Endothelial cell (in vitro differentiated cells): ENCODE measurements around the gene KIF21A. TPM values are rescaled to one million over a fixed set of nuclear protein-coding genes. Genes with fewer than 3 reads are reported as not detected.
"Not testable (repeated sequence)": the region's sequence is repeated elsewhere in the genome, so short reads cannot be mapped to it uniquely, and the experiment has no call there.

Experiments used
- DNase-seq: peaks from one replicate; pipeline ENCODE4 v3.0.0; 2021; ENCODE audit warnings: low spot score
- H3K27ac Mint-ChIP-seq: one replicate; pipeline ENCODE4 v1.8.0; 2021; ENCODE audit warnings: mixed read lengths, inconsistent platforms; ENCODE audit not compliant: unreplicated experiment
- H3K27me3 Mint-ChIP-seq: one replicate; pipeline ENCODE4 v1.8.0; 2021; ENCODE audit warnings: mild to moderate bottlenecking, moderate library complexity, mixed read lengths, inconsistent platforms; ENCODE audit not compliant: unreplicated experiment
- H3K36me3 Mint-ChIP-seq: one replicate; pipeline ENCODE4 v1.8.0; 2021; ENCODE audit warnings: mild to moderate bottlenecking, low read depth, mixed read lengths, inconsistent platforms; ENCODE audit not compliant: unreplicated experiment
- H3K4me1 Mint-ChIP-seq: one replicate; pipeline ENCODE4 v1.8.0; 2021; ENCODE audit warnings: mild to moderate bottlenecking, mixed read lengths, inconsistent platforms; ENCODE audit not compliant: unreplicated experiment
- H3K4me3 Mint-ChIP-seq: one replicate; pipeline ENCODE4 v1.8.0; 2021; ENCODE audit warnings: mild to moderate bottlenecking, mixed read lengths, inconsistent platforms; ENCODE audit not compliant: unreplicated experiment
- H3K9me3 Mint-ChIP-seq: one replicate; pipeline ENCODE4 v1.8.0; 2021; ENCODE audit warnings: mixed read lengths, inconsistent platforms; ENCODE audit not compliant: unreplicated experiment
- CTCF ChIP-seq: fragments of 200-600 bp; sonication (generic); IDR thresholded peaks from one replicate; pipeline ENCODE4 v1.5.0; 2021; ENCODE audit warnings: antibody characterized with exemption; ENCODE audit not compliant: unreplicated experiment
- total RNA-seq: library from RNA; stranded (reverse); fragmentation: NEBNext Ultra II Directional; extraction: Animal tissue kit (Norgen Biotek cat#: 25700); gene quantifications from one replicate; pipeline ENCODE4 v1.2.1, GENCODE V29; 2021; ENCODE audit not compliant: unreplicated experiment

The KIF21A gene
- total RNA-seq, 1 donor from 2014 or later = 2.9 TPM

- H3K27me3 Mint-ChIP-seq = peaks cover 3% of the 10 kb centered on the region
- H3K36me3 Mint-ChIP-seq = peaks cover 5% of the 10 kb centered on the region
- no peak for TF ChIP-seq CTCF
- H3K27ac Mint-ChIP-seq = no peak overlapping the region
- no peak overlapping the region for H3K4me3 Mint-ChIP-seq
- H3K4me1 Mint-ChIP-seq = no peaks in the 10 kb centered on the region
- no peak for DNase-seq
- peaks cover 6% of the 10 kb centered on the region for H3K9me3 Mint-ChIP-seq
These were observed 34.0 kb upstream of the KIF21A start for GRCh38 chr12:39476894-39477293.

- peaks cover 3% of the 10 kb centered on the region for H3K27me3 Mint-ChIP-seq
- no peak for TF ChIP-seq CTCF
- H3K4me1 Mint-ChIP-seq = no peaks in the 10 kb centered on the region
- peaks cover 5% of the 10 kb centered on the region for H3K36me3 Mint-ChIP-seq
- H3K4me3 Mint-ChIP-seq = no peak overlapping the region
- DNase-seq = no peak
- no peak overlapping the region for H3K27ac Mint-ChIP-seq
- peaks cover 6% of the 10 kb centered on the region for H3K9me3 Mint-ChIP-seq
These were observed 33.2 kb upstream of the KIF21A start for GRCh38 chr12:39476121-39476520.

GRCh38 chr12:39475136-39475535 is 32.2 kb upstream of the KIF21A start:
- not testable (repeated sequence) for H3K9me3 Mint-ChIP-seq

GRCh38 chr12:39467432-39467870 is 24.5 kb upstream of the KIF21A start:
- Mint-ChIP-seq H3K9me3 (no peaks in the 10 kb centered on the region), H3K27ac (no peak overlapping the region), H3K4me3 (no peak overlapping the region), H3K27me3 (peaks cover 1% of the 10 kb centered on the region), H3K36me3 (no peaks in the 10 kb centered on the region), H3K4me1 (no peaks in the 10 kb centered on the region)
- TF ChIP-seq CTCF = no peak
- no peak for DNase-seq

More at GRCh38 chr12:39475136-39475535, 32.2 kb upstream of the KIF21A start:
- not testable (repeated sequence) for H3K4me1 Mint-ChIP-seq, H3K4me3 Mint-ChIP-seq, H3K36me3 Mint-ChIP-seq, H3K27me3 Mint-ChIP-seq, H3K27ac Mint-ChIP-seq, DNase-seq

- Mint-ChIP-seq H3K4me3 (no peak overlapping the region), H3K9me3 (no peaks in the 10 kb centered on the region), H3K36me3 (no peaks in the 10 kb centered on the region), H3K27me3 (no peaks in the 10 kb centered on the region), H3K4me1 (no peaks in the 10 kb centered on the region), H3K27ac (no peak overlapping the region)
- no peak for DNase-seq
- no peak for TF ChIP-seq CTCF
These were observed 22.2 kb upstream of the KIF21A start for GRCh38 chr12:39464976-39465695.
